AG04450 (cell line): Measurements from ENCODE around the gene UBE2L5. TPM values are rescaled to one million over a fixed set of nuclear protein-coding genes. Genes with fewer than 3 reads are reported as not detected.

Experiments used
- CTCF ChIA-PET: fragments of 300-600, 350-600 bp; formaldehyde crosslinking; extraction: SDS; loops from one replicate; lab custom pipeline; 2022; ENCODE audit warnings: antibody characterized with exemption, inconsistent platforms; lab: Charles Lee
- POLR2A ChIA-PET: fragments of 350-600 bp; formaldehyde crosslinking; extraction: SDS; loops from one replicate; lab custom pipeline; 2021; ENCODE audit warnings: antibody characterized with exemption, inconsistent platforms; lab: Yijun Ruan, JAX
- DNase-seq: peaks from one replicate; pipeline ENCODE4 v3.0.0-alpha.2; 2011; ENCODE audit warnings: low read depth, low spot score
- H3K27ac ChIP-seq: one replicate; pipeline ENCODE4 v1.5.1; 2012; ENCODE audit warnings: low read depth, low read length, control low read depth
- H3K27me3 ChIP-seq: one replicate; pipeline ENCODE4 v1.6.0; 2012; ENCODE audit warnings: low read length; ENCODE audit not compliant: control insufficient read depth, insufficient read depth
- H3K4me3 ChIP-seq: 2 replicates; pipeline ENCODE4 v1.5.1; 2011; ENCODE audit warnings: mild to moderate bottlenecking, low read depth, low read length, control low read depth
- H3K9me3 ChIP-seq: 2 replicates; pipeline ENCODE4 v1.5.1; 2012; ENCODE audit warnings: low read length; ENCODE audit not compliant: control insufficient read depth, insufficient read depth
- CTCF ChIP-seq: IDR thresholded peaks from 2 replicates; pipeline ENCODE4 v1.5.1; 2011; ENCODE audit warnings: low read depth, low read length, control low read depth, inconsistent platforms
- polyA plus RNA-seq: library from polyadenylated mRNA; depleted of rRNA; stranded (reverse); fragments of >200 nt; gene quantifications from 2 replicates; pipeline ENCODE4 v1.2.3, GENCODE V29; 2011; rRNA removed

The UBE2L5 gene
- polyA plus RNA-seq, 1 experiment = 0.81 TPM

- no peak for DNase-seq
- CTCF ChIA-PET = interaction anchor here (1.3 kb wide), 1 partner anchor 578 kb away, joined by 6 read pairs; no protein-coding TSS in a partner anchor
- Histone ChIP-seq H3K9me3 (no peaks in the 10 kb centered on the region), H3K27ac (peak overlapping the region; percentile 84), H3K27me3 (no peaks in the 10 kb centered on the region), H3K4me3 (peak overlapping the region; percentile 52)
- POLR2A ChIA-PET = interaction anchor here (0.7 to 2.5 kb wide), 7 partner anchors 144 to 620 kb away, joined by 3 to 18 read pairs (median 5); partner anchors contain the start of genes KATNAL1 and USPL1
- no peak for TF ChIP-seq CTCF
These were observed 44.0 kb downstream of the UBE2L5 start for GRCh38 chr13:30466358-30466714.

GRCh38 chr13:30466841-30467252 lies 44.6 kb downstream of the UBE2L5 start:
- Histone ChIP-seq H3K27ac (no peak overlapping the region), H3K27me3 (no peaks in the 10 kb centered on the region), H3K4me3 (no peak overlapping the region), H3K9me3 (no peaks in the 10 kb centered on the region)
- CTCF ChIA-PET = no interaction called here
- no peak for DNase-seq
- POLR2A ChIA-PET = interaction anchor here (1.4 to 2.5 kb wide), 2 partner anchors 150 to 160 kb away, joined by 5 to 18 read pairs; partner anchors contain the start of genes KATNAL1 and USPL1
- TF ChIP-seq CTCF = no peak

GRCh38 chr13:30473675-30474074 lies 51.4 kb downstream of the UBE2L5 start:
- Histone ChIP-seq H3K4me3 (no peak overlapping the region), H3K27me3 (no peaks in the 10 kb centered on the region), H3K9me3 (no peaks in the 10 kb centered on the region), H3K27ac (no peak overlapping the region)
- CTCF ChIA-PET = no interaction called here
- TF ChIP-seq CTCF = no peak
- POLR2A ChIA-PET = no interaction called here
- DNase-seq = no peak

GRCh38 chr13:30477346-30478195 lies 55.3 kb downstream of the UBE2L5 start:
- no peak for DNase-seq
- H3K27ac ChIP-seq = no peak overlapping the region
- POLR2A ChIA-PET = no interaction called here
- no peak overlapping the region for H3K4me3 ChIP-seq
- no peaks in the 10 kb centered on the region for H3K27me3 ChIP-seq
- no peaks in the 10 kb centered on the region for H3K9me3 ChIP-seq
- CTCF ChIA-PET = interaction anchor here (0.6 to 0.9 kb wide), 2 partner anchors 12 to 345 kb away, joined by 3 read pairs; no protein-coding TSS in a partner anchor
- no peak for TF ChIP-seq CTCF

Other genes with a start within 250 kb of the UBE2L5 start
- 8.5 and 12.6 TPM in 2 replicates for gene KATNAL1, start 114.9 kb upstream of the UBE2L5 start, polyA plus RNA-seq
- 186 and 223 TPM in 2 replicates for gene HMGB1, start 43.4 kb downstream of the UBE2L5 start, polyA plus RNA-seq
- 16.7 and 24.1 TPM in 2 replicates for gene USPL1, start 195.4 kb downstream of the UBE2L5 start, polyA plus RNA-seq